Lower leg skin (tissue), 3 donors: ENCODE measurements around the gene WHAMM.

Experiments used
- CTCF ChIP-seq, 3 donors: fragments of 450-650 bp; IDR thresholded peaks; one replicate each; pipeline ENCODE4 v1.5.1; 2016; ENCODE audit warnings: antibody characterized with exemption in 3 of 3, mild to moderate bottlenecking in 3 of 3, moderate library complexity in 2 of 3
- POLR2A ChIP-seq, 2 donors: fragments of 450-650 bp; IDR thresholded peaks; one replicate each; pipeline ENCODE4 v1.6.1; 2016 to 2017; ENCODE audit warnings: antibody characterized with exemption in 2 of 2, mild to moderate bottlenecking in 1 of 2, moderate library complexity in 1 of 2

GRCh38 chr15:82848241-82848993 lies 39.0 kb downstream of the WHAMM start:
- TF ChIP-seq POLR2A (IDR thresholded peaks at IDR 0.05) = no peak
- no peak for TF ChIP-seq CTCF (IDR thresholded peaks at IDR 0.05)
